Astrocyte of the cerebellum (primary cell): ENCODE results near the gene CHST3.

Source experiments
- DNase-seq: peaks from one replicate; pipeline ENCODE4 v3.0.0-alpha.2; 2011; ENCODE audit warnings: low read depth
- H3K4me3 ChIP-seq: 2 replicates; pipeline ENCODE4 v1.5.1; 2011; ENCODE audit warnings: mild to moderate bottlenecking, low read depth, low read length, moderate library complexity
- CTCF ChIP-seq: IDR thresholded peaks from 2 replicates; pipeline ENCODE4 v1.5.1; 2012; ENCODE audit warnings: low read length, low read depth, moderate library complexity, mild to moderate bottlenecking; ENCODE audit errors: missing control alignments
- in situ Hi-C: cut with HindIII; loops from 2 replicates; pipeline ENCODE4 v1.10.0; 2017; ENCODE audit warnings: low sequenced_read_pairs

CHST3 gene

DNA sequence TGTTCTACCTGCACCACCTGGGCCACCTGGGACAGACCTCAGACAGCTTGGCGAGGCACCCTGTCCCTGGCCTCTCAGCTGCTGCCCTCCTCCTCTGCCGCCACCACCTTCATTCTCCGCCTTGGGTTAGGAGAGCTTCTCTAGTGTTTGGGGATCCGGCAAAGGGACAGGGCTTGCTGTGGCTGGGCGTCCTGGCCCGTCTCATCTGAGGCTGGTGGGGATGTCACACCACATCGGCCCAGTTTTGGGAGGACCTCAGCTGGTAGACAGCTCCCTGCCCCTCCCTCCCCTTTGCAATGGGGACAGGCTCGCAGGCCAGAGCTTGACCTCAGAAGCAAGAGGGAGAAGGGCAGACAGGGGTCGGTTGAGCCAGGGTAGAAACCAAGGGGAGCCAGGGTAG lies 97.7 kb downstream of the CHST3 start:
- no peak overlapping the region for H3K4me3 ChIP-seq
- in situ Hi-C loops = no loop called here
- no peak for TF ChIP-seq CTCF
- no peak for DNase-seq

DNA sequence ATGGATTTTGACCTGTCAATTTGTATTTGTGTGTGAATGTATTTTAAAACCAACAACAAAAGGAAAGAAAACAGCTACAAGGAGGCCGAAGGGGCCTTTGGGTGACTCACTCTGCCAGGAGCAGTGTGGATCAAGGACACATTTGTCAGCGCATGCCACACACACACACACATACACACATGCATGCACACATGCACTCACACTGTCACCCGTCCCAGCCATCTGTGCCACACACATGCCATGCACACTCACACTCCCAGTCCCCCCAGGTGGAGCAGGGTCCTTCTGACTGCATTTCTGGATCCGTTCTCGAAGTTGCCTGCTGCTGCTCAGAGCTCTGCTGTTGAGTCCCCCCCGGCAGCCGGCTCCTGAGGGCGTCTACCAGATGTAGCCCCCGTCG lies 98.2 kb downstream of the CHST3 start:
- in situ Hi-C loops = no loop called here
- TF ChIP-seq CTCF = no peak
- no peak for DNase-seq
- H3K4me3 ChIP-seq = no peak overlapping the region
